ENCODE data around the gene IFNK.

IFNK gene

DNA sequence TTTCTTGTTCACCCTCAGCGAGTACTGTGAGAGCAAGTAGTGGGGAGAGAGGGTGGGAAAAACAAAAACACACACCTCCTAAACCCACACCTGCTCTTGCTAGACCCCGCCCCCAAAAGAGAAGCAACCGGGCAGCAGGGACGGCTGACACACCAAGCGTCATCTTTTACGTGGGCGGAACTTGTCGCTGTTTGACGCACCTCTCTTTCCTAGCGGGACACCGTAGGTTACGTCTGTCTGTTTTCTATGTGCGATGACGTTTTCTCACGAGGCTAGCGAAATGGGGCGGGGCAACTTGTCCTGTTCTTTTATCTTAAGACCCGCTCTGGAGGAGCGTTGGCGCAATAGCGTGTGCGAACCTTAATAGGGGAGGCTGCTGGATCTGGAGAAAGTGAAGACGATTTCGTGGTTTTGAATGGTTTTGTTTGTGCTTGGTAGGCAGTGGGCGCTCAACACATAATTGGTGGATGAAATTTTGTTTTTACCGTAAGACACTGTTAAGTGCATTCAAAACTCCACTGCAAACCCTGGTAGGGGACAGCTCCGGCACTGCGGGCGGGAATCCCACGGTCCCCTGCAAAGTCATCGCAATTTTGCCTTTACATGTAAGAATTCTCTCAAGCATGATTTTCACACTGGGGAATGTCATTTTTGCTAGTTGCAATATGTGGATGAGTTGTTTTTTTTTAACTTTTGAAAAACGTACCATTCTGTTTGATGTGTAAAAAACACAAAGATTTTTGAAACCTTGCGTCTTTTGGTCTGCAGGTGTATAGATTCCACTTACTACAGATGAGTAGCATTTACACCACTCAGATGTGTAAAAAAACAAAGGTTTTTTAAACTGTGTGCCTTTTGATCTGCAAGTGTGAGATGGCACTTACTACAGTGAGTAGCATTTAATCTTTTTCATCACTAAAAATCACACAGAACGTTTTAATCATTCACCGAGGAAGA lies 49.8 kb downstream of the IFNK start:
- peak; percentile 93 to 99 (median 97) for DNase-seq
